ENCODE results near the gene ARID3C. TPM values are rescaled to one million over a fixed set of nuclear protein-coding genes. Genes with fewer than 3 reads are reported as not detected.

ARID3C gene
- total and polyA plus RNA-seq, 10 of the 15 experiments (the other 5 are each of a cell fraction or from before 2014, with no cell fraction given) = not detected

DNA sequence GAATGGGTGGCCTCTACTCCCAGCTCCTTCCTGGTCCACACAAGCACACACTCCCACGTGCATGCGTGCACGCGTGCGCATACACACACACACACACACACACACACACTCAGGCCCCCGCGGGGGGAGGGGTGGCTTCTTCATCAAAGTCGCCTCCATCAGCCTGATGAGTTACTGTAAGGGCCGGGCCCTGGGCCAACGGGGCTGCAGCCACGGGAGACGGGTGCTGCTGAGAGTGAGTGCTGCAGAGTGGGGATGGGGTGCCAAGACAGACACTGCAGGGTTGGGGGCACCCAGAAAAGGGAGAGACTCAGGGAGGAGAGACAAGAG, 57.4 kb downstream of the ARID3C start:
- TF ChIP-seq, protein P1, sequence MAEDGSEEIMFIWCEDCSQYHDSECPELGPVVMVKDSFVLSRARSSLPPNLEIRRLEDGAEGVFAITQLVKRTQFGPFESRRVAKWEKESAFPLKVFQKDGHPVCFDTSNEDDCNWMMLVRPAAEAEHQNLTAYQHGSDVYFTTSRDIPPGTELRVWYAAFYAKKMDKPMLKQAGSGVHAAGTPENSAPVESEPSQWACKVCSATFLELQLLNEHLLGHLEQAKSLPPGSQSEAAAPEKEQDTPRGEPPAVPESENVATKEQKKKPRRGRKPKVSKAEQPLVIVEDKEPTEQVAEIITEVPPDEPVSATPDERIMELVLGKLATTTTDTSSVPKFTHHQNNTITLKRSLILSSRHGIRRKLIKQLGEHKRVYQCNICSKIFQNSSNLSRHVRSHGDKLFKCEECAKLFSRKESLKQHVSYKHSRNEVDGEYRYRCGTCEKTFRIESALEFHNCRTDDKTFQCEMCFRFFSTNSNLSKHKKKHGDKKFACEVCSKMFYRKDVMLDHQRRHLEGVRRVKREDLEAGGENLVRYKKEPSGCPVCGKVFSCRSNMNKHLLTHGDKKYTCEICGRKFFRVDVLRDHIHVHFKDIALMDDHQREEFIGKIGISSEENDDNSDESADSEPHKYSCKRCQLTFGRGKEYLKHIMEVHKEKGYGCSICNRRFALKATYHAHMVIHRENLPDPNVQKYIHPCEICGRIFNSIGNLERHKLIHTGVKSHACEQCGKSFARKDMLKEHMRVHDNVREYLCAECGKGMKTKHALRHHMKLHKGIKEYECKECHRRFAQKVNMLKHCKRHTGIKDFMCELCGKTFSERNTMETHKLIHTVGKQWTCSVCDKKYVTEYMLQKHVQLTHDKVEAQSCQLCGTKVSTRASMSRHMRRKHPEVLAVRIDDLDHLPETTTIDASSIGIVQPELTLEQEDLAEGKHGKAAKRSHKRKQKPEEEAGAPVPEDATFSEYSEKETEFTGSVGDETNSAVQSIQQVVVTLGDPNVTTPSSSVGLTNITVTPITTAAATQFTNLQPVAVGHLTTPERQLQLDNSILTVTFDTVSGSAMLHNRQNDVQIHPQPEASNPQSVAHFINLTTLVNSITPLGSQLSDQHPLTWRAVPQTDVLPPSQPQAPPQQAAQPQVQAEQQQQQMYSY (CRISPR knock-in tag; IDR thresholded peaks at IDR 0.05) = no peak
- TF ChIP-seq, protein P2, sequence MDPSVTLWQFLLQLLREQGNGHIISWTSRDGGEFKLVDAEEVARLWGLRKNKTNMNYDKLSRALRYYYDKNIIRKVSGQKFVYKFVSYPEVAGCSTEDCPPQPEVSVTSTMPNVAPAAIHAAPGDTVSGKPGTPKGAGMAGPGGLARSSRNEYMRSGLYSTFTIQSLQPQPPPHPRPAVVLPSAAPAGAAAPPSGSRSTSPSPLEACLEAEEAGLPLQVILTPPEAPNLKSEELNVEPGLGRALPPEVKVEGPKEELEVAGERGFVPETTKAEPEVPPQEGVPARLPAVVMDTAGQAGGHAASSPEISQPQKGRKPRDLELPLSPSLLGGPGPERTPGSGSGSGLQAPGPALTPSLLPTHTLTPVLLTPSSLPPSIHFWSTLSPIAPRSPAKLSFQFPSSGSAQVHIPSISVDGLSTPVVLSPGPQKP (IDR thresholded peaks at IDR 0.05; ENCODE audit: low read depth, low read length) = no peak
- TF ChIP-seq, protein P3, sequence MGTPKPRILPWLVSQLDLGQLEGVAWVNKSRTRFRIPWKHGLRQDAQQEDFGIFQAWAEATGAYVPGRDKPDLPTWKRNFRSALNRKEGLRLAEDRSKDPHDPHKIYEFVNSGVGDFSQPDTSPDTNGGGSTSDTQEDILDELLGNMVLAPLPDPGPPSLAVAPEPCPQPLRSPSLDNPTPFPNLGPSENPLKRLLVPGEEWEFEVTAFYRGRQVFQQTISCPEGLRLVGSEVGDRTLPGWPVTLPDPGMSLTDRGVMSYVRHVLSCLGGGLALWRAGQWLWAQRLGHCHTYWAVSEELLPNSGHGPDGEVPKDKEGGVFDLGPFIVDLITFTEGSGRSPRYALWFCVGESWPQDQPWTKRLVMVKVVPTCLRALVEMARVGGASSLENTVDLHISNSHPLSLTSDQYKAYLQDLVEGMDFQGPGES (IDR thresholded peaks at IDR 0.05) = no peak
- no peak for TF ChIP-seq RCOR1 (conservative IDR thresholded peaks at IDR 0.05; ENCODE audit: low read depth, low read length)
- TF ChIP-seq RUNX3 (IDR thresholded peaks at IDR 0.05; ENCODE audit: low read length) = no peak
- no peak for TF ChIP-seq CBFB (IDR thresholded peaks at IDR 0.05; ENCODE audit: low read depth)
- no peak for TF ChIP-seq SPI1 (IDR thresholded peaks at IDR 0.05; ENCODE audit: borderline replicate concordance, insufficient read depth, low read depth, low read length)
- no peak for TF ChIP-seq TARDBP (IDR thresholded peaks at IDR 0.05; ENCODE audit: borderline replicate concordance)
- RAD21 ChIA-PET (ENCODE audit: unreplicated experiment) = no interaction called here
- in situ Hi-C loops (cut with MboI) = no loop called here

More for the DNA sequence above, 57.4 kb downstream of the ARID3C start:
- no peak overlapping the region for H3K27ac ChIP-seq (ENCODE audit: control insufficient read depth, insufficient read depth)
- ATAC-seq (no peak), FAIRE-seq (no peak), DNase-seq (ENCODE audit: low read depth, low spot score) (no peak)
- no peak overlapping the region for H3K4me2 ChIP-seq (ENCODE audit: control insufficient read depth, insufficient read depth)
- no peak overlapping the region for H2AFZ ChIP-seq (ENCODE audit: control insufficient read depth, low read depth, low read length)
- POLR2A ChIA-PET = no interaction called here
- H4K20me1 ChIP-seq (ENCODE audit: control insufficient read depth, insufficient read depth) = peaks cover 3% of the 10 kb centered on the region; the same call in 1 of the 2 replicates
- BruUV-seq (replicated peaks) = no TSS peak
- H3K36me3 ChIP-seq (ENCODE audit: control insufficient read depth in 2 of 2, insufficient read depth in 2 of 2, low read length in 1 of 2) = no peaks in the 10 kb centered on the region
- WGBS (ENCODE audit: insufficient coverage, insufficient replicate concordance, low lambda C conversion rate, missing lambda C conversion rate) = 45% methylated on average over 12 of the region's 12 CpGs
- CTCF ChIA-PET = no interaction called here
- H3K9ac ChIP-seq (ENCODE audit: control insufficient read depth, insufficient read depth, low read length) = no peak overlapping the region
- intact Hi-C loops (cut with micrococcal nuclease; ENCODE audit: unreplicated experiment) = no loop called here
- H3K4me1 ChIP-seq (ENCODE audit: control insufficient read depth, insufficient read depth, low read length) = no peaks in the 10 kb centered on the region
- no peaks in the 10 kb centered on the region for H3K79me2 ChIP-seq (ENCODE audit: control insufficient read depth, insufficient read depth, low read length)
- H3K4me3 ChIP-seq = no peak overlapping the region
- H3K9me3 ChIP-seq (replicated peaks; ENCODE audit: control insufficient read depth, insufficient read depth, low read length) = no peaks in the 10 kb centered on the region
- SMC1A ChIA-PET (ENCODE audit: uncharacterized antibody, unreplicated experiment) = no interaction called here
- peaks cover 6% of the 10 kb centered on the region in 2 experiments; a peak in 3 of 4 replicates for H3K27me3 ChIP-seq (replicated peaks in 1 of 2; ENCODE audit: control insufficient read depth in 2 of 2, insufficient read depth in 2 of 2, low read length in 1 of 2)

Small RNA genes lying within 50 kb of the gene (small RNA-seq; reads per million reads assigned to genes)
- not detected for gene CCL27

Other genes with a start within 250 kb of the ARID3C start
Only the 7 nearest of the 12 such genes appear.
- gene CNTFR, start 39.3 kb downstream of the ARID3C start, total RNA-seq (2014; rRNA removed) = not detected in 2 replicates
- not detected in 2 replicates for gene CNTFR, start 39.3 kb downstream of the ARID3C start, total RNA-seq (2014; rRNA removed; fragmentation: Illumina TruSeq; extraction: Trizol)
- gene CNTFR, start 39.3 kb downstream of the ARID3C start, total RNA-seq (2021) = not detected in 2 replicates
- not detected in 2 replicates for gene CNTFR, start 39.3 kb downstream of the ARID3C start, polyA plus RNA-seq (2011; rRNA removed)
- not detected in 2 replicates for gene CNTFR, start 39.3 kb downstream of the ARID3C start, polyA plus RNA-seq (2014; fragmentation: Illumina TruSeq; extraction: Trizol)
- gene CNTFR, start 39.3 kb downstream of the ARID3C start, polyA plus RNA-seq (2014; fragmentation: Nextera tagmentation; extraction: Ambion mirVana) = not detected
- not detected in 2 replicates for gene CNTFR, start 39.3 kb downstream of the ARID3C start, polyA plus RNA-seq (2014; rRNA removed)
- not detected for gene CNTFR, start 39.3 kb downstream of the ARID3C start, polyA plus RNA-seq (2016; fragmentation: Nextera tagmentation; extraction: Ambion mirVana)
- 28.0 and 30.2 TPM in 2 replicates for gene RPP25L, start 17.0 kb downstream of the ARID3C start, total RNA-seq (2014; rRNA removed)
- gene RPP25L, start 17.0 kb downstream of the ARID3C start, total RNA-seq (2014; rRNA removed; fragmentation: Illumina TruSeq; extraction: Trizol) = 14.0 and 14.3 TPM in 2 replicates
- 18.4 and 19.0 TPM in 2 replicates for gene RPP25L, start 17.0 kb downstream of the ARID3C start, total RNA-seq (2021)
- 7.8 and 12.9 TPM in 2 replicates for gene RPP25L, start 17.0 kb downstream of the ARID3C start, polyA plus RNA-seq (2011; rRNA removed)
- 2.9 and 8.5 TPM in 2 replicates for gene RPP25L, start 17.0 kb downstream of the ARID3C start, polyA plus RNA-seq (2014; fragmentation: Illumina TruSeq; extraction: Trizol)
- gene RPP25L, start 17.0 kb downstream of the ARID3C start, polyA plus RNA-seq (2014; fragmentation: Nextera tagmentation; extraction: Ambion mirVana) = 10 to 100 TPM in 1 of 2 experiments, 1 to 10 TPM in 1; 7.7 to 14.7 TPM
- gene RPP25L, start 17.0 kb downstream of the ARID3C start, polyA plus RNA-seq (2014; rRNA removed) = 26.6 and 36.3 TPM in 2 replicates
- gene RPP25L, start 17.0 kb downstream of the ARID3C start, polyA plus RNA-seq (2016; fragmentation: Nextera tagmentation; extraction: Ambion mirVana) = 10 to 100 TPM; 26.1 to 26.2 TPM
- 87.3 and 103 TPM in 2 replicates for gene DCTN3, start 8.6 kb downstream of the ARID3C start, total RNA-seq (2014; rRNA removed)
- 43.2 and 45.6 TPM in 2 replicates for gene DCTN3, start 8.6 kb downstream of the ARID3C start, total RNA-seq (2014; rRNA removed; fragmentation: Illumina TruSeq; extraction: Trizol)
- 74.6 and 79.1 TPM in 2 replicates for gene DCTN3, start 8.6 kb downstream of the ARID3C start, total RNA-seq (2021)
- gene DCTN3, start 8.6 kb downstream of the ARID3C start, polyA plus RNA-seq (2011; rRNA removed) = 56.5 and 75.6 TPM in 2 replicates
- 26.9 and 57.8 TPM in 2 replicates for gene DCTN3, start 8.6 kb downstream of the ARID3C start, polyA plus RNA-seq (2014; fragmentation: Illumina TruSeq; extraction: Trizol)
- gene DCTN3, start 8.6 kb downstream of the ARID3C start, polyA plus RNA-seq (2014; fragmentation: Nextera tagmentation; extraction: Ambion mirVana) = 10 to 100 TPM; 19.0 to 52.0 TPM
- gene DCTN3, start 8.6 kb downstream of the ARID3C start, polyA plus RNA-seq (2014; rRNA removed) = 66.7 and 68.0 TPM in 2 replicates
- gene DCTN3, start 8.6 kb downstream of the ARID3C start, polyA plus RNA-seq (2016; fragmentation: Nextera tagmentation; extraction: Ambion mirVana) = 100 to 1,000 TPM; 101 to 120 TPM
- 65.4 and 77.9 TPM in 2 replicates for gene SIGMAR1, start 8.7 kb upstream of the ARID3C start, total RNA-seq (2014; rRNA removed)
- gene SIGMAR1, start 8.7 kb upstream of the ARID3C start, total RNA-seq (2014; rRNA removed; fragmentation: Illumina TruSeq; extraction: Trizol) = 38.6 and 44.3 TPM in 2 replicates
- gene SIGMAR1, start 8.7 kb upstream of the ARID3C start, total RNA-seq (2021) = 61.5 and 63.0 TPM in 2 replicates
- gene SIGMAR1, start 8.7 kb upstream of the ARID3C start, polyA plus RNA-seq (2011; rRNA removed) = 7.6 and 12.9 TPM in 2 replicates
- 64.7 and 76.0 TPM in 2 replicates for gene SIGMAR1, start 8.7 kb upstream of the ARID3C start, polyA plus RNA-seq (2014; fragmentation: Illumina TruSeq; extraction: Trizol)
- 10 to 100 TPM in 1 of 2 experiments, 1 to 10 TPM in 1; 7.1 to 19.6 TPM for gene SIGMAR1, start 8.7 kb upstream of the ARID3C start, polyA plus RNA-seq (2014; fragmentation: Nextera tagmentation; extraction: Ambion mirVana)
- gene SIGMAR1, start 8.7 kb upstream of the ARID3C start, polyA plus RNA-seq (2014; rRNA removed) = 81.4 and 82.9 TPM in 2 replicates
- 100 to 1,000 TPM; 110 to 133 TPM for gene SIGMAR1, start 8.7 kb upstream of the ARID3C start, polyA plus RNA-seq (2016; fragmentation: Nextera tagmentation; extraction: Ambion mirVana)
- gene GALT, start 17.6 kb upstream of the ARID3C start, total RNA-seq (2014; rRNA removed) = 30.3 and 31.0 TPM in 2 replicates
- 9.3 and 10.3 TPM in 2 replicates for gene GALT, start 17.6 kb upstream of the ARID3C start, total RNA-seq (2014; rRNA removed; fragmentation: Illumina TruSeq; extraction: Trizol)
- 26.2 and 30.8 TPM in 2 replicates for gene GALT, start 17.6 kb upstream of the ARID3C start, total RNA-seq (2021)
- 10.5 and 21.6 TPM in 2 replicates for gene GALT, start 17.6 kb upstream of the ARID3C start, polyA plus RNA-seq (2011; rRNA removed)
- gene GALT, start 17.6 kb upstream of the ARID3C start, polyA plus RNA-seq (2014; fragmentation: Illumina TruSeq; extraction: Trizol) = 14.5 and 16.9 TPM in 2 replicates
- gene GALT, start 17.6 kb upstream of the ARID3C start, polyA plus RNA-seq (2014; fragmentation: Nextera tagmentation; extraction: Ambion mirVana) = 10 to 100 TPM; 22.8 to 24.9 TPM
- gene GALT, start 17.6 kb upstream of the ARID3C start, polyA plus RNA-seq (2014; rRNA removed) = 30.2 and 41.6 TPM in 2 replicates
- gene GALT, start 17.6 kb upstream of the ARID3C start, polyA plus RNA-seq (2016; fragmentation: Nextera tagmentation; extraction: Ambion mirVana) = 10 to 100 TPM; 28.8 to 34.1 TPM
- gene IL11RA, start 23.1 kb upstream of the ARID3C start, total RNA-seq (2014; rRNA removed) = 1.5 and 2.9 TPM in 2 replicates
- gene IL11RA, start 23.1 kb upstream of the ARID3C start, total RNA-seq (2014; rRNA removed; fragmentation: Illumina TruSeq; extraction: Trizol) = 1.7 and 2.6 TPM in 2 replicates
- 4.8 and 5.8 TPM in 2 replicates for gene IL11RA, start 23.1 kb upstream of the ARID3C start, total RNA-seq (2021)
- 3.5 and 5.7 TPM in 2 replicates for gene IL11RA, start 23.1 kb upstream of the ARID3C start, polyA plus RNA-seq (2011; rRNA removed)
- gene IL11RA, start 23.1 kb upstream of the ARID3C start, polyA plus RNA-seq (2014; fragmentation: Illumina TruSeq; extraction: Trizol) = 2.6 and 2.8 TPM in 2 replicates
- under 1 TPM; 0.32 to 0.47 TPM for gene IL11RA, start 23.1 kb upstream of the ARID3C start, polyA plus RNA-seq (2014; fragmentation: Nextera tagmentation; extraction: Ambion mirVana)
- 5.2 and 5.7 TPM in 2 replicates for gene IL11RA, start 23.1 kb upstream of the ARID3C start, polyA plus RNA-seq (2014; rRNA removed)
- gene IL11RA, start 23.1 kb upstream of the ARID3C start, polyA plus RNA-seq (2016; fragmentation: Nextera tagmentation; extraction: Ambion mirVana) = 1 to 10 TPM; 1.1 to 1.5 TPM
- gene CCL27, start 33.6 kb upstream of the ARID3C start, total RNA-seq (2014; rRNA removed) = not detected in 2 replicates
- gene CCL27, start 33.6 kb upstream of the ARID3C start, total RNA-seq (2014; rRNA removed; fragmentation: Illumina TruSeq; extraction: Trizol) = not detected in 2 replicates
- not detected in 2 replicates for gene CCL27, start 33.6 kb upstream of the ARID3C start, total RNA-seq (2021)
- not detected in 2 replicates for gene CCL27, start 33.6 kb upstream of the ARID3C start, polyA plus RNA-seq (2011; rRNA removed)
- not detected in 2 replicates for gene CCL27, start 33.6 kb upstream of the ARID3C start, polyA plus RNA-seq (2014; fragmentation: Illumina TruSeq; extraction: Trizol)
- under 1 TPM in 1 of 2 experiments, not detected in 1; 0.45 TPM for gene CCL27, start 33.6 kb upstream of the ARID3C start, polyA plus RNA-seq (2014; fragmentation: Nextera tagmentation; extraction: Ambion mirVana)
- gene CCL27, start 33.6 kb upstream of the ARID3C start, polyA plus RNA-seq (2014; rRNA removed) = not detected in 2 replicates
- not detected for gene CCL27, start 33.6 kb upstream of the ARID3C start, polyA plus RNA-seq (2016; fragmentation: Nextera tagmentation; extraction: Ambion mirVana)